Adrenal gland (tissue), 12 donors: ENCODE measurements around the gene CHPF. TPM values are rescaled to one million over a fixed set of nuclear protein-coding genes. Genes with fewer than 3 reads are reported as not detected.
A peak's percentile ranks its signal among the peaks of the same experiment; 100 is the strongest.

Source experiments
- DNase-seq, 7 donors: peaks; one replicate each; pipeline ENCODE4 v3.0.0-alpha.2; 2019 to 2020
- H3K27ac ChIP-seq, 5 donors: fragments of 200-600 bp; sonication (generic) in 4 of 5; 1 replicate in 3 of 5; 2 replicates in 2 of 5; pipeline versions ENCODE4 v1.5.1 to v1.8.0; 2016 to 2020; ENCODE audit warnings: mild to moderate bottlenecking in 1 of 5
- H3K27me3 ChIP-seq: fragments of 200-600 bp; 2 replicates; pipeline ENCODE4 v1.8.0; 2021
- H3K36me3 ChIP-seq, 2 donors: fragments of 200-600 bp; replicated peaks in 1 of 2; 1 replicate in 1 of 2; 2 replicates in 1 of 2; pipeline versions ENCODE4 v1.5.1 to v1.8.0; 2018 to 2022
- H3K4me1 ChIP-seq, 2 donors: fragments of 200-600 bp; replicated peaks in 1 of 2; 1 replicate in 1 of 2; 2 replicates in 1 of 2; pipeline versions ENCODE4 v1.5.1 to v1.8.0; 2018 to 2021
- H3K4me3 ChIP-seq, 4 donors: fragments of 200-600 bp; sonication (generic) in 3 of 4; one replicate each; pipeline ENCODE4 v1.5.1; 2016 to 2018
- H3K9me3 ChIP-seq, 3 donors: fragments of 200-600 bp; sonication (generic) in 1 of 3; replicated peaks in 1 of 3; 1 replicate in 2 of 3; 2 replicates in 1 of 3; pipeline versions ENCODE4 v1.5.1 to v1.8.0; 2016 to 2021
- CTCF ChIP-seq, 6 experiments: fragments of 450-650 bp in 4 of 6; fragments of 200-600 bp in 2 of 6; sonication (generic) in 1 of 6; IDR thresholded peaks; 1 replicate in 5 of 6; 2 replicates in 1 of 6; pipeline versions ENCODE4 v1.5.1 to v1.8.0; 2016 to 2021; ENCODE audit warnings: antibody characterized with exemption in 6 of 6, mild to moderate bottlenecking in 2 of 6, moderate library complexity in 1 of 6
- POLR2A ChIP-seq, 2 donors: fragments of 450-650 bp; IDR thresholded peaks; one replicate each; pipeline ENCODE4 v1.6.1; 2017; ENCODE audit warnings: antibody characterized with exemption in 2 of 2, mild to moderate bottlenecking in 2 of 2, moderate library complexity in 1 of 2
- WGBS, 4 donors: extraction: QIAGEN DNeasy Blood & Tissue Kit in 2 of 4; methylation state at CpG; one replicate each; pipeline versions ENCODE4 v1.1.5 to v1.1.7; 2013 to 2017; 5-methylcytosine and 5-hydroxymethylcytosine counted together
- intact Hi-C, 2 donors: fragments of 100-400 bp; cut with DNase I; formaldehyde crosslinking; loops; one replicate each; pipeline versions ENCODE4 v1.14.1 to v1.15.0; 2022 to 2023
- polyA plus RNA-seq, 3 donors: library from polyadenylated mRNA; stranded (reverse); fragments of 200-250 nt in 2 of 3; fragments of 350-450 nt in 1 of 3; fragmentation: Illumina TruSeq in 1 of 3; extraction: RNeasy Lipid Tissue Mini Kit (QIAGEN cat#74804) in 1 of 3; gene quantifications; one replicate each; pipeline ENCODE4 v1.2.3, GENCODE V29; 2013 to 2014
- total RNA-seq, 9 donors: library from RNA; depleted of rRNA in 4 of 9; stranded (reverse); fragments of >200 nt in 4 of 9; fragments of 120-200 nt in 1 of 9; fragmentation: NEBNext Ultra II Directional in 1 of 9; extraction: Animal tissue kit (Norgen Biotek cat#: 25700) in 1 of 9; gene quantifications; one replicate each; pipeline versions ENCODE4 v1.1.0 to v1.2.4, GENCODE V29; 2013 to 2023
- donor health status: healthy with polysubstance abuse.
- donor health status: Bipolar disorder and iron deficiency.
- donor health status: DM: yes; HTN: yes; CAD: no.
- donor health status: DM: no; HTN: no; CAD: no.
- donor health status: DM: no; HTN: no; CAD: no.
- donor health status: DM: yes; HTN: yes; CAD: no.

CHPF gene
- total and polyA plus RNA-seq, 12 donors, result 9.1 to 196 (median 61.1) TPM

- no peak for TF ChIP-seq CTCF (IDR thresholded peaks at IDR 0.05)
- TF ChIP-seq POLR2A (IDR thresholded peaks at IDR 0.05), result no peak
- no peak overlapping the region for H3K27ac ChIP-seq
- 82 to 92% (median 91%) methylated on average over 1 to 3 of the region's 3 CpGs for WGBS, 4 donors
- no peaks in the 10 kb centered on the region for H3K27me3 ChIP-seq
- intact Hi-C loops, result no loop called here
- H3K4me3 ChIP-seq, result no peak overlapping the region
- no peaks in the 10 kb centered on the region for H3K9me3 ChIP-seq
- DNase-seq, result no peak
- H3K36me3 ChIP-seq, result peaks cover 0 to 8% of the 10 kb centered on the region in 2 donors
- peaks cover 10 to 24% of the 10 kb centered on the region in 2 donors for H3K4me1 ChIP-seq
Measured at GRCh38 chr2:219545295-219545942, 1.8 kb upstream of the CHPF start.

- peak overlapping the region in 1 of 4 donors; percentile 82 for H3K4me3 ChIP-seq
- intact Hi-C loops, result loop anchor here (5.0 kb wide), 2 partner anchors 98 to 143 kb away; no protein-coding TSS in a partner anchor
- H3K27ac ChIP-seq, result peak overlapping the region in 2 of 5 donors; percentile 92 to 96
- H3K27me3 ChIP-seq, result no peaks in the 10 kb centered on the region
- TF ChIP-seq CTCF (IDR thresholded peaks at IDR 0.05) (no peak), POLR2A (IDR thresholded peaks at IDR 0.05) (no peak)
- H3K9me3 ChIP-seq, result no peaks in the 10 kb centered on the region
- no peak for DNase-seq
- 45 to 53% (median 47%) methylated on average over 9 of the region's 9 CpGs for WGBS, 4 donors
- H3K4me1 ChIP-seq, result peaks cover 10 to 24% of the 10 kb centered on the region in 2 donors
- H3K36me3 ChIP-seq, result peaks cover 0 to 17% of the 10 kb centered on the region in 2 donors
Measured at GRCh38 chr2:219544567-219544966, 958 bp upstream of the CHPF start.

- no peak for TF ChIP-seq POLR2A (IDR thresholded peaks at IDR 0.05)
- TF ChIP-seq CTCF (IDR thresholded peaks at IDR 0.05), result no peak
- peak overlapping the region; percentile 40 to 86 (median 61) for H3K4me3 ChIP-seq
- H3K27ac ChIP-seq, result peak overlapping the region; percentile 54 to 96 (median 84)
- peak in 4 of 7 donors; percentile 35 to 69 (median 52) for DNase-seq
- no peaks in the 10 kb centered on the region for H3K27me3 ChIP-seq
- H3K36me3 ChIP-seq, result peaks cover 0 to 25% of the 10 kb centered on the region in 2 donors
- intact Hi-C loops, result loop anchor here (5.0 kb wide), 2 partner anchors 99 to 144 kb away; no protein-coding TSS in a partner anchor
- peaks cover 10 to 24% of the 10 kb centered on the region in 2 donors for H3K4me1 ChIP-seq
- 0 to 1% (median 1%) methylated on average over 11 to 66 of the region's 66 CpGs; no CpG with 5 or more reads in 1 of the 4 donors for WGBS, 4 donors
- H3K9me3 ChIP-seq, result no peaks in the 10 kb centered on the region
Measured at GRCh38 chr2:219542931-219543595, 546 bp downstream of the CHPF start.

GRCh38 chr2:219541611-219542180 lies 1.9 kb downstream of the CHPF start:
- 5 to 10% (median 8%) methylated on average over 2 to 48 of the region's 48 CpGs for WGBS, 4 donors
- Histone ChIP-seq H3K27me3 (no peaks in the 10 kb centered on the region), H3K36me3 (peaks cover 0 to 25% of the 10 kb centered on the region in 2 donors), H3K27ac (peak overlapping the region in 2 of 5 donors; percentile 0 to 13), H3K4me3 (peak overlapping the region in 1 of 4 donors; percentile 30), H3K4me1 (peaks cover 10 to 24% of the 10 kb centered on the region in 2 donors), H3K9me3 (no peaks in the 10 kb centered on the region)
- DNase-seq, result peak; percentile 84 to 94 (median 87)
- intact Hi-C loops, result loop anchor here (2.0 to 5.0 kb wide), 3 partner anchors 101 to 146 kb away; no protein-coding TSS in a partner anchor
- peak; percentile 91 to 99 (median 96) for TF ChIP-seq CTCF (IDR thresholded peaks at IDR 0.05)
- no peak for TF ChIP-seq POLR2A (IDR thresholded peaks at IDR 0.05)
